Measurements from ENCODE around the gene TAF5L.
A peak's percentile ranks its signal among the peaks of the same experiment; 100 is the strongest.

The TAF5L gene

DNA sequence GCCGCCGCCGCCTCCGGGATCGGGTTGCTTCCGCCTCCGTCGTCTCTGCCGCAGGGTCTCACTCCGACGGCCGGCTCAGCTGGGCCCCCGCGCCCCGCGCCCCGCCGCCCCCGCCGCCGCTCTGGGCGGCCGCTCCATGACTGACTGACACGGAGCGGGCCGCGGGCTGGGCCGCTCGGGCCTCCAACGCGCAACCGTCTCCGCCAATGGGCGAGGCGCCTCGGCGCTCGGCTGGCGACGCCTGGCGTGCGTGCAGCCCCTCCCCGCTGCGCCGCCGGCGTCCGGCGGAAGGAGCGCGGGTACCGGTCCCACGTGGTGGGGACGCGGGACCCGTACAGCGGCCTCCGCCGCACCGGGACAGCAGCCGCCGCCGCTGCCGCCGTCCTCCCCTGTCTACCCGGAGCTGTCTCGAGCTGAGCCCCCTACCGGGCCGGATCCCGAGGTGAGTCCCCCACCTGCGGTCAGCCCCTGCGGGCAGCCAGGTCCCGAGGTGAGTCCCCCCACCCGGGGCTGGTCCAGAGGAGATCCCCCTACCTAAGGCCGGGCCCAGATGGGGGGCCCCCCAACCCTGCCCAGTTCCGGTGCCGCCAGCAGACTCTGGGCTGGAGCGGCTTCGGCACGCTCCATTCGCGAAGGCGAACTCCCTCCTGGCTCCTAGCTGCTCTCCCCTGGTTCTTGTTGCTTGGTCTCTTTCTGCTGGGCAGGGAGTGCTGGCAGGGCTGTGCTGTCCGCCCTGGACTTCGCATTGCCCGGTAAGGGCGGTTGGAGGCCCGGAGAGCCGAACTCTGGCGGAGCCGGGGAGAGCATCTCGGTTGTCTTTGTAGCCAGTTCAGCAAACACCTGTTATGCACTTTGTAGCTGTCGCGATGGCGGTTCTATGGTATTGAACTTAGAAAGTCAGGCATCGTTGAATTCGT, at the start of gene TAF5L, which contains the start of gene URB2:
Gene TAF5L (minus strand): TSS at position 208 of the 917 bp plus-strand sequence. CDS start 11,640 bp downstream, outside the sequence.
Gene URB2 (plus strand): TSS at position 333 of the 917 bp plus-strand sequence. CDS start 1,387 bp downstream, outside the sequence.
- DNase-seq (ENCODE audit: low read depth) = peak; percentile 80

- DNase-seq (ENCODE audit: low read depth) = no peak
Measured at GRCh38 chr1:229675396-229675795, 49.5 kb upstream of the TAF5L start.

- no peak for DNase-seq (ENCODE audit: low read depth)
Measured at GRCh38 chr1:229674042-229674441, 48.1 kb upstream of the TAF5L start.

GRCh38 chr1:229672246-229672645, 46.3 kb upstream of the TAF5L start:
- no peak for DNase-seq (ENCODE audit: low read depth)

- no peak for DNase-seq (ENCODE audit: low read depth)
Measured at GRCh38 chr1:229671310-229671709, 45.4 kb upstream of the TAF5L start.

- DNase-seq (ENCODE audit: low read depth) = no peak
Measured at GRCh38 chr1:229669333-229669732, 43.4 kb upstream of the TAF5L start.

GRCh38 chr1:229666585-229666984, 40.7 kb upstream of the TAF5L start:
- DNase-seq (ENCODE audit: low read depth) = no peak

DNA sequence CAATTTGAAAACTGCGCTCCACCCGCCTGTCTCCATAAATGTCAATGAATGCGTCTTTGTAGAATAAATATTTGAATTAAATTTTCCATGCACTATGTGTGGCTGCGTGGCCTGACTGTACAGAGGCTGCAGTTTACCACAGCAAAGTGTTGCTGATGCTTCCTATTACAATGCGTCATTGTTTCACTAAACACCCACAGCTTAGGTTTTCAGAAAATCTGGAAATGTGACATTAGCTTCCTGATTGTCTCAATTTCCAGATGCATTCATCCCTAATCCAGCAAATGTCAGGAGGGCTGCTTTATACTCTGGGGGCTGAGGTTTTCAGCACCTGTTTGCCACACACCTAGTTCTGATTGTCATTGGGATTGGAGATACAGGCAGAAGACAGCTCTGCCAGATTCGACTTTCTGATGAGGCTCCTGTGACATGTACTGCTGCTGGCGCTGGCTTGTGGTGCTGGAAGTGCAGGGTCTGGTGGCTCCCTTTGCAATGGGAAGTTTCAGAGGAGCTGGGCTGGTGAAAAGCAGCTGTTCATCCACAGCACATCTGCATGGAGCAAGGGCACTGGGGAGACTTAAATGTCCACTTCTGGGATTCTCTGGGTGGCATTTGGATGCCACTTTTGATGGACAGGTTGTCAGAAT, 40.1 kb upstream of the TAF5L start:
- no peak for DNase-seq (ENCODE audit: low read depth)

DNA sequence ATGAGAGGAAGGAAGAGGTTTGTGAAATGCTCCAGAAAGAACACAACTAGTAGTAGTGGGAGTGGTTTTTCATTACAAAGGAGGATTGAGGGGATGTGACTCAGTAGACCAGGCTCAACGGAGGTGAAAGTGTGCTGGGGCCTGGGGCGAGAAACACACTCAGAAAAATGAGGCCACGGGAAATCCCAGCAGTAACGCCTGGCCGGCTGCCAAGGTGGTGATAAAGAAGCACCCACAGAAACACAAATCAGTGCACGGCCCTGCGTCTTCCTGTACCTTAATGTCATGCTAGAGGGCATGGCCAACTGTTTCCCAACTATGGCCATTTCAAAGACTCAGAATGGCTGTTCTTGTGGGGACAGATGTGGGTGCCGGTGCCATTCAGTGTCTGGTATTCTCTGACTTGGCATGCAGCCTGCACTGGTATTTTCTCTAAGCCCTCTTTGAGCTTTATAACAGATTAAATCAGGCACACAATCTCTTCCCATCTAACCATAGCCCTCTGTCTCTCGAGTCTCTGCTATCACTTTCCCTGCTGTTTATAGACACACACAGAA, 38.3 kb upstream of the TAF5L start:
- DNase-seq (ENCODE audit: low read depth) = peak; percentile 57

GRCh38 chr1:229661897-229662296, 36.0 kb upstream of the TAF5L start:
- DNase-seq (ENCODE audit: low read depth) = no peak

GRCh38 chr1:229661022-229661877, 35.3 kb upstream of the TAF5L start:
- DNase-seq (ENCODE audit: low read depth) = peak; percentile 45

DNA sequence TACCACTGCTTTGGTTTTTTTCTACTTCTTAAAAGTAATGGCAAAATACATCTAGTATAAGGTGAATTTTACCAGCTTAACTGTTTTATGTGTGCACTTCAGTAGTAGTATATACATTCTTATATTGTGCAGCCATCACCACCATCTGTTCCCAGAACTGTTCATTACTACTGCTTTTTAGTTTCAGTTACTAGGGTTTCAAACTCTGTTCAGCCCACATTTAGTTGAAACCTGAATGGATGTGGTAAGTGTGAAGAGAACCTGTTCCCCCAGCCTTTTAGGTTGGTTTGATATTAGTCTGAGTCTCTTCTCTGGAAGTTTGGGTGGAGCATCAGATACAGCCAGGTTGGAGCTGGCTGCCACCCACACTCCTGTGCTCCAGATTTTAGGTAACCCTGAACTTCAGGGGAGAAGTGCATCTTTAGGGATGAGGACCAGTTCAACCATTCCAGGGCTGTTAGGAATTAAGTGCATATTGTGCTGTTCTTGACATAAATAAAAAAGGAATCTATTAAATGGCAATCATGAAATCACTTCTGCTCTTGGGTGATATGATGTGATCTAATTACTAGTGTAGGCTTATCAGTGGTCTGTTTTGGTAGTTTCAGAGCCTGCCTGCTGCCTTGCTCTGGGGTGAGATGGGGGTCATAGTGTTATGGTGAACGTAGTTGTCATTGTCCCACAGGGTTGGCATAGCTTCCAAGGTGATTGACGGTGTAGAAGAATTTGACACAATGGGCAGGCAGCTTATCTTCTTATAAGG, 32.3 kb upstream of the TAF5L start:
- DNase-seq (ENCODE audit: low read depth) = no peak

GRCh38 chr1:229655781-229656180, 29.9 kb upstream of the TAF5L start:
- no peak for DNase-seq (ENCODE audit: low read depth)

DNA sequence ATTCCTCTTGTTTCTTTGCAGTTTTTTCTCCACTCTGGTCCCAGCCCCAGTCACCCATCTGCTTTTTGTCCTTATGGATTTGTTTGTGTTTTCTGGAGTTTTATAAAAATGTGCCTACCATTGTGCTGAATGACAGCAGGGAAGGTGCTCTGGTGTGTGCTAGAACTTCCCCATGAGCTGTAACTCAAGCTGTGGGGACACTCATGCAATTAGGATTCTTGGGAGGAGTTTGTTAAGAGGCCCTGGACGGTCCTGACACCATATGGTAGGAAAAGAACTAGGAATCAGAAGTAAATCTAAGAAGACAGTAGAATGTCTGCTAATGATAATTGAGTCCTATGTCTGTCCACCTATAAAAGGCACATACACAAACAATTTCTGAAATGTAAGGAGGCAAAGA, 27.5 kb upstream of the TAF5L start:
- DNase-seq (ENCODE audit: low read depth) = no peak

DNA sequence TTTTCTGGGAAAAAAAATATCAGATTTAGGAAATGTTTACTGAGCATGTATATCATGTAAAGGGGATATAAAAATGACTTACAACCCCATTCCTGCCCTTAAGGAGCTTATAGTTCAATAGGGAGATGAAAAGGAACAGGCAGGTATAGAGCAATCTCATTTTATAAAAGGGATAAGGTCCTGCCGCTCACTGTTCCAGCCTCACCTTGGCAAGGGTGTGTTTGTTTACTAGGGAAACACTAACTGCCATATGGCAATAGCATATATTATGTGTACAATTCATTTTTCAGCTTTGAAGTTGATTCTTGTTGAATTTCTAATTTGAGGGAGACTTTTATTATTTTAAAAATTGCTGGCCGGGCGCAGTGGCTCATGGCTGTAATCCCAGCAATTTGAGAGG, 25.6 kb upstream of the TAF5L start:
- DNase-seq (ENCODE audit: low read depth) = no peak

GRCh38 chr1:229650045-229650444, 24.1 kb upstream of the TAF5L start:
- no peak for DNase-seq (ENCODE audit: low read depth)

DNA sequence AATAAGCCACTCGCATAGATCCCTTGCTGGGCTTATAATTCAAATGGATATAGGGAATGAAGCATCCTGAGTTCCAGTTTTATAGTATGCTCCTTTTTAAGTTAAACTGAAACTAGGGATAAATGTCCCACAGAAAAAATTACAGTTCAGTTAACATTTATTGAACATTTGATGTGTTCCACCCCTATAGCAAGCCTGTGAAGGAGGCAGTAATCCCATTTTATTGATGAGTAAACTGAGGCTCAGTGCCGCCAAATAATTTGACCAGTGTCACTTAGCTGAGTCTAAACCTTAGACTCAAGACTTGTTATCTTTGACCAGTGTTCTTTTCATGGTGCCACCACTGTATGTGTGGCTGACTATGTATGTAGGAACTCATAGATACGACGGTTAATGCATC, 22.5 kb upstream of the TAF5L start:
- no peak for DNase-seq (ENCODE audit: low read depth)

DNA sequence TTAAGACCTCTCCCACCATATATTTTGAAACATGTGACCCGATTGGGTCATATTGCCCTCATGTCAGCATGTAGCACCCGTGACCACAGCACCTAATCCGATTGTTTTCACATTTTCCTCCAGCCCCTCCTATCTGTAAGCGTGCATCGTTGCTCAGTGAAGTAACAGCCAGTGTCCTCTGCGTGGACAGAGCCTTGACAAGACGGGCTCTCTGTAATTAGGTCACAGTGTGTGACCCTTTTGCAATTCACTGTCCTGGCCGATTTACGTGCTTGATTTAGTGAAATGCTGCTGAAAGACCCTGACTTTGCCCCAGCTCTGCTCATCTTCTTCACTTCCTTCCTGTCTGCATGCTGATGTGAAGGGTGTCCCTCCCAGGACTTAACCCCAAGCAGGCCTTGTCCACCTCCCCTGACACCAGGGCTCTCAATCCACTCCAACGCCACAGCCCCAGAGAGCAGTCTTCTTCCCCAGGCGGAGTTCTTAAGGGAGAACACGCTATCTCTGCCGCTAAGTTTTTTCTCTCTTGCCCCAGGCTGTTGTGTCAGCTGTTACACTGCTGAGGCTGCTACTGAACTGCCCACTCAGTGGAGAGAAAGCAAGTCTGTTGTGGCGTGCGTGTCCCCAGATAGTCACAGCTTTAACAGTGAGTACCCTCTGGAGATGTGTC, 19.5 kb upstream of the TAF5L start:
- no peak for DNase-seq (ENCODE audit: low read depth)

GRCh38 chr1:229643996-229644745, 18.2 kb upstream of the TAF5L start:
- no peak for DNase-seq (ENCODE audit: low read depth)

DNA sequence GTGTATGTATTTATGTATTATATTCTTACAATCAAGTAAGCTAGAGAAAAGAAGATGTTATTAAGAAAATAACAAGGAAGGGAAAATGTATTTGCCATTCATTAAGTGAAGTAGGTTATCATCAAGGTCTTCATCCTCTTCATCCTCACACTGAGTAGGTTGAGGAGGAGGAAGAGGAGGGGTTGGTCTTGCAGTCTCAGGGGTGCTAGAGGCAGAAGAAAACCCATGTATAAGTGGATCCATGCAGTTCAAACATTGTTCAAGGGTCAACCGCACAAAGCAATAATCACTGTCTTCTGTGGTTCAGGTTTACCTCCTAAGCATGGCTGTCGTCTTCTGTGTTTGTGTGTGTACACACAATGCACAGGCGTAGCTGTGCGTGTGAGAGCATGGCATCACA, 17.0 kb upstream of the TAF5L start:
- no peak for DNase-seq (ENCODE audit: low read depth)

All from activated T-helper 1 cell treated with Interleukin-2 at 50 U/mL for 16 hours (primary cell).